Activated CD4-positive, alpha-beta T cell treated with anti-CD3 and anti-CD28 coated beads, Interleukin-2, amount 50 U/mL, for 4 hours (primary cell): Measurements from ENCODE around the gene PLA2G4A.

Experiments used
- DNase-seq, 2 experiments: peaks; one replicate each; pipeline ENCODE4 v3.0.0-alpha.2; 2020

Gene PLA2G4A

DNA sequence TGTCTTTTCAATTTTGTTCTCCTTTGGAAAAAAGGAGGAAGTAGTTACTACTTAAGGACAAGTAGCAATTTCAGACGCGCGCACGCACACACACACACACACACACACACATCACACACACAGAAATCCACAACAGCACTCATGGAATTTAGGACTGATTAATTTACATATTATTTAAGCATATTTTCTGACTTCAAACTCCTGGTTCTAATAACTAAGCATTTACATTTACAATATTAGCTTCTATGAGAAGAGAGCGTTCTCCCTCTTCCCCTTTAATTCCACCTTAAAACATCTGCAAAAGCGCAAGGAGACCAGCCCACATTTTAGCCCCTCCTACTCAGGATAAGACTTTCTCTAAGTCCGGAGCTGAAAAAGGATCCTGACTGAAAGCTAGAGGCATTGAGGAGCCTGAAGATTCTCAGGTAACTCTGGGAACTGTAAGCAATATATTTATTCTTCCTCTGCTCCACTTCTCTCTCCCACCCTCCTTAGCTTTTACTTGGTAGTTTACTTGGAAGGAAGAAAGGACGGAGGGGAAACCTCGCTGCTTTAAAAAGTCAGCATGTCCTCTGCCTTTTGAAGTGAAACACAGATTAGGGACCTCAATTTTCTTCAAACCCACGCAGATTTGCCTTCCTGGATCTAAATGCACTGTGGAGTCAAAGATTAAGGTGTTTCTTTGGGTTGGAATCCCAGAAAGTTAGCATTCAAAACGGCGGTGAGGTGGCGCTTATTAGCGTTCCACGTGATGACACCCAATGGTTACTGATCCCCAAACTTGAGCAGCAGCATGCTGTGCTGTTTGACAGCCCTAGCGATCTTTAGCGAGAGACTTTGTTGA is at the start of gene PLA2G4A:
PLA2G4A (plus strand) TSS at position 339 of the 844 bp plus-strand sequence. CDS start 25,406 bp downstream, outside the sequence.
- DNase-seq: no peak

- no peak for DNase-seq
Observed at GRCh38 chr1:186780076-186780475, 48.7 kb upstream of the PLA2G4A start.

DNA sequence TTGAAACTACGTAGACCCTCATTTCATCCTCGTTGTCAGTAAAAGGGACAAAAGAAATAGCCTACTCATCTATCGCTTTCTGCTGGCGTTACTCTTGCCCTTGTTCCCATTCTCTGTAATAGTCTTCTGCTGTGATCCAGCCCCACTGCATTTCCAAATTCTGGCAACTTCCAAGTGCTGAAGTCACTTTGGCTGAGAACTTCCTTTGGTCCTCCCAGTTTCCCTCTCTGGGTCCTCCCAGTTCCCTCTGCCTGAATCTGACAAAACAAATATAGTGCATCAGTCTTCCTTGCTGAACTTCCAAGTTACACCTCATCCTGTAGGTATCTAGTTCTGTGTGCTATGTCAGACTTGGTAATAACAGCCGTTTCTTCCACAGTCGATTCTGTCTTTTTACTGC is 47.0 kb upstream of the PLA2G4A start:
- DNase-seq: no peak

DNA sequence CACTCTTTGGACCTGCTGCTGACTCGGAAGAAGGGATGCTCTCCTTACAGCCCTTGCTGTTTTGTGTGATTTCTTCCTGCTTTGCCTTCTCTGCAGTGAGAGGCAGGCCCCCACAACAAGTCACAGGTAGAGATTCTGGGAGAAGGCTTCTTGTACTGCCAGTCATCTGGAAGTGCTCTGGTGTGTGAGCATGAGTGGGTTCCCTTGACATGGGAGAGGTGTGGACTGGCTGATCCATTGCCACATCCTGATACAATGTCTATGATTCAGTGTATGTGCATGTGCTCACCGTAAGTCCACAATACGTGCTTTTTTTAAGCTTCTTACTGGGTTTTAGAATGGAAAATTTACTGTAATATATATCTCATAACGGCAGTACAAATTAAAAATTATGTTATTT is 46.0 kb upstream of the PLA2G4A start:
- no peak for DNase-seq

DNA sequence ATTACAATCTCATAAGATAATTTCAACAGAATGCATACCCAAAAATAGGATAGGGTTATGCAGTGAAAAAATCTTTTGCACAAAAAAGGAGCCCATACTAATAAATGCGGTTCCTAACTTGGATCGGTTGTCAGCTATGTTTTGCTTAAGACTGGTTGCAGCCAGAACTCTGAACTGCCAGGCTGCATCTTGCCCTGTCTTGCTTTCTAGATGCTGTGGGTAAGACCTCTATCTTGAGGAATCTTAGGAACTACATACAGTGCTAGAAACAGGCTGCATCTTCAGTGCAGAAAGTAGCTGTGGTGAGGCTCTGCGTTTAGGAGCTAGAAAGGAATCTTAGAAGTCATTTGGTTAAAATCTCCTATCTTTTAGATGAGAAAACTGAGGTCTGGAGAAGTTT is 45.6 kb upstream of the PLA2G4A start:
- no peak for DNase-seq

- no peak for DNase-seq
Observed at GRCh38 chr1:186785503-186785902, 43.2 kb upstream of the PLA2G4A start.

DNA sequence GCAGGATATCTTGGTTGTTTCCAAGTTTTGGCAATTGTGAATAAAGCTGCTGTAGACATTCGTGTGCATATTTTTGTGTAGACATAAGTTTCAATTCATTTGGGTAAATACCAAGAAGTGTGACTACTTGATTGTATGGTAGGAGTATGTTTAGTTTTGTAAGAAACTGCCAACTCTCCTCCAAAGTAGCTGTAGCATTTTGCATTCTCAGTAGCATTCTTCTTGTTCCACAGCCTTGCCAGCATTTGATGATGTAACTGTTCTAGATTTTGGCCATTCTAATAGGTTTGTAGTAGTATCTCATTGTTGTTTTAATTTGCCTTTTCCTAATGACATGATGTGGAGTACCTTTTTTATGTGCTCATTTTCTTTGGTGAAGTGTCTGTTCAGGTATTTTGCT is 38.6 kb upstream of the PLA2G4A start:
- no peak for DNase-seq

DNA sequence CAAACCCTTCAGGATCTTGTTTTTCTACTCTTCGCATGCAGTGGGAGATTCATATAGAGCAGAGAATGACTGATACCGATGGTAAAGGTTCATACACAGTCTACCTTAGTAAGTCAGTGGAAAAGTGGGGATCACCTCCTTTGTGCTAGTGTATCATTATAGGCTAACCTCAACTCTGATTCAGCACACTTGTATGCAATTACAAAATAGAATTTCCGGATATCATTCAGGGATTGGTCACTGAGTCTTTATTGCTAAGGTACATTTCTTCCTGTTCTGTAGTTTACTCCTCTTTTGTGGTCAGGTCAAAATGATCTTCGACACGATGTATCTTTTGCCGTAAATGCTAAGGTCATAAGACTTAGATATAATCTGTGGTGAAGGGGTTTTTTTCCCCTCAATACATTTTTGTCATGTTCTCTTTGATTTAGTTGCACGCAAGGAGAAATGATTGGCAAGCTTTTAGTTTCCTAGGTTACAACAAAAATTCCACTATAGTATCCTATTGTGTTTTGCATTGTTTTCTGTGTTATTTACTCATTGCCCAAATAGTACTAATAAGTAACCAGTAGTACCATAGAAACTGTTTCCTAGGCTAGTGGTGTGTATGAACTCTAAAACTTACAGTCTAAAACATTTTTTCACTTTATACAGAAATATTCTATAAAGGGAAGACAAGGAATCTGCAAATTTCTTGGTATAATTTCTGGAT is 35.7 kb upstream of the PLA2G4A start:
- no peak for DNase-seq

- no peak for DNase-seq
Observed at GRCh38 chr1:186793582-186793927, 35.2 kb upstream of the PLA2G4A start.

GRCh38 chr1:186798960-186799688 is 29.6 kb upstream of the PLA2G4A start:
- no peak for DNase-seq

- DNase-seq: no peak
Observed at GRCh38 chr1:186799689-186800054, 29.1 kb upstream of the PLA2G4A start.

- no peak for DNase-seq
Observed at GRCh38 chr1:186802388-186802787, 26.4 kb upstream of the PLA2G4A start.

DNA sequence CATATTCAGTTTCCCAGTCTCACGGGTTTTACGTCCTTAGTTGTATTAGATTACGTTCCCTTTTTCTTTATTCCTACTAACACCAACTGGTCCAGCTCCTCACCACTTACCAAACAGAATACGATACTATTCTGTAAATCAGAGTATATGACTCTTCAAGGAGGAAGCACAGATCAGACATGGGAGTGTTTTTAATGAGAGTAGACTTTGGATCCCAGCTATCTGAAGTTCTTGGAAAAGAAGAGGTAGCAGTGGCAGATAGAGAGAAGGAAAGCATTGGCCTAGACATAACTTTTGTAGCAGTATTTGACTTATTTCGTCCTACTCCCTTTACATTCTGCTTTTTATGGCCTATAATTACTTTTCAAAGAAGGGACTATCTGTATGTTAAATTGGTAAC is 24.1 kb upstream of the PLA2G4A start:
- DNase-seq: no peak

GRCh38 chr1:186806477-186806876 is 22.3 kb upstream of the PLA2G4A start:
- DNase-seq: no peak

GRCh38 chr1:186807163-186807562 is 21.6 kb upstream of the PLA2G4A start:
- no peak for DNase-seq

- no peak for DNase-seq
Observed at GRCh38 chr1:186811892-186812291, 16.9 kb upstream of the PLA2G4A start.

GRCh38 chr1:186812570-186812969 is 16.2 kb upstream of the PLA2G4A start:
- DNase-seq: no peak

DNA sequence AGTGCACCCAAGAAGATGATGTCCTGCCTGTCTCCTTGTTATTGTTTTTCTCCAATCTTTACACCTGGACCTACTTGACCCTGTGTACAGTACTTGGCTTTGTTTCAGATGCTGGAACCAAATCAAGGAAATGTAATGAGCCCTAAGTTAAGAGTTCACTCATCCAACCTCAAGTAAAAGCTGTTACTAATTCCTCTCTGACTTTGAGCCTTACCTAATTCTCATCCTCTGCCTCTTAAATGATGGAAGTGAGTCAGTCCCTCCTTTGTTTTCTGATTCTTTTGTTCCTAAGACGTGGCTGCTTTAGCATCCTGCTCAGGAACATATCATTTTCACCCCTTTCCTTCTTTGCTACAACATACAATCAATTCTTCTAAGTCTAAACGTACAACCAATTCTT is 15.3 kb upstream of the PLA2G4A start:
- no peak for DNase-seq

GRCh38 chr1:186819126-186819525 is 9.6 kb upstream of the PLA2G4A start:
- DNase-seq: no peak

DNA sequence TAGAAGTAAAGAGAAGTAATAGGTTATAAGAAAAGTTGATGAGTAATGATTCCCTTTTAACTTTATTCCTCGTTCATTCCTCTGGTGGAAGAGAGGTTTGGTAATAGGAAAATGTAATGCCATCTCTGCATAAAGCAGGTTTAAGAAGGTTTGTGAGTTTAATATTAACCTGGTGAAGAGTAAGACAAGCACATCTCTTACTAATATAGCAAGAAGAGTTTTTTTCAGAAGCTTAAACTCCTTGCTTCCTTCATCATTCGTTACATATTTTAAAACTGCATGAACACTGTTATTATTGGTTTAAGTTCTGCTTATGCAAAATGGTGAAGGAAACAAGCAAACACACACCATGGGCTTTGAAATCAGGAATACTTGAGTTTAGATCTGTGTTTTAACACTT is 9.2 kb upstream of the PLA2G4A start:
- DNase-seq: no peak

- no peak for DNase-seq
Observed at GRCh38 chr1:186829686-186830587, 1.2 kb downstream of the PLA2G4A start.

- no peak for DNase-seq
Observed at GRCh38 chr1:186831168-186831567, 2.4 kb downstream of the PLA2G4A start.
